HG03196 (cell line): ENCODE results near the gene ALOX15.
"Not testable (repeated sequence)": the region's sequence is repeated elsewhere in the genome, so short reads cannot be mapped to it uniquely, and the experiment has no call there.

Experiments
- ATAC-seq: cut with Tn5 transposase; IDR thresholded peaks from one replicate; pipeline ENCODE4 v1.9.1; 2021; ENCODE audit not compliant: unreplicated experiment

The ALOX15 gene

GRCh38 chr17:4641297-4642195 lies at the start of gene ALOX15:
TSS of gene ALOX15 (minus strand) at chr17:4641678. CDS start at chr17:4641651, 27 bp downstream.
- no peak for ATAC-seq

DNA sequence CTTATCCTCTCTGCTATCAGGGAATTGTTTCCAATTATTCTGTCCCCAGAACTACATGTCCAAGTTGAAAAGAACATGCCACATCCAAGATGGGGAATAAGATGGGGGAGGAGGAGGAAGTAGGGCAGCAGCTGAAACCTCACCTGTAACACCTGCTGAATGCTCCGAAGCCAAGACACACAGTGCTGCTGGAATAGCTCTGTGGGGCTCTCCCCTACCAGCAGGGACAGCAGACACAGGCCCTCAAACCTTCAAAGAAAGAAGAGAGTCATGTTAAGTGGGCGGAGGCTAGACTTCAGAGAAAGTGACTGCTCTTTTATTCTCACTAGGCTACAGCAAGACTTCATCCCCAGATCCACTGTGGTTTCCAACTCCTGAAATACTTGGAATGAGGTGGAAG lies 49.3 kb upstream of the ALOX15 start:
- ATAC-seq, result no peak

- ATAC-seq, result not testable (repeated sequence)
These were observed 48.4 kb upstream of the ALOX15 start for GRCh38 chr17:4689872-4690271.

- ATAC-seq, result not testable (repeated sequence)
These were observed 42.3 kb upstream of the ALOX15 start for GRCh38 chr17:4683739-4684138.

DNA sequence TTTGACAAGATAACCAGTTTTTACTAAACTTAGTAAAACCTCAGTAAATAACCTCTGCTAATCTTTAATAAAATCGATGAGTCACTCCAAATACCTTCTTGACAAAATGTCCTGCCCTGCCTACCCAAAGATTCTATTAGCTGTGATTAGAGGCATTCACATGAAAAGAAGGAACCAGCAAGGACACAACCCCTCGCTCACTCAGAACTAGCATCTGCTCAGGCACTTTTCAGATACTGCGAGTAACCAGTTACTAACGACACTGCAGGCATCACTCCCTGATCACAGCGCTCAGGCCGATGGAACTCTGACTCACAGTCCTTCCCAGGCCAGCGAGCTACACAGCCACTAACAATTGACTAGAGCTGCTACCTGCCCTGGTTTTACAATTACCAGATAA lies 38.2 kb upstream of the ALOX15 start:
- no peak for ATAC-seq

- no peak for ATAC-seq
These were observed 37.1 kb upstream of the ALOX15 start for GRCh38 chr17:4678448-4679026.

- no peak for ATAC-seq
These were observed 35.3 kb upstream of the ALOX15 start for GRCh38 chr17:4676791-4677190.

- ATAC-seq, result no peak
These were observed 34.3 kb upstream of the ALOX15 start for GRCh38 chr17:4675791-4676190.

- no peak for ATAC-seq
These were observed 33.2 kb upstream of the ALOX15 start for GRCh38 chr17:4674685-4674998.

GRCh38 chr17:4673986-4674684 lies 32.7 kb upstream of the ALOX15 start:
- no peak for ATAC-seq

GRCh38 chr17:4673169-4673568 lies 31.7 kb upstream of the ALOX15 start:
- ATAC-seq, result no peak

- ATAC-seq, result no peak
These were observed 31.3 kb upstream of the ALOX15 start for GRCh38 chr17:4672751-4673150.

GRCh38 chr17:4672055-4672630 lies 30.7 kb upstream of the ALOX15 start:
- no peak for ATAC-seq

DNA sequence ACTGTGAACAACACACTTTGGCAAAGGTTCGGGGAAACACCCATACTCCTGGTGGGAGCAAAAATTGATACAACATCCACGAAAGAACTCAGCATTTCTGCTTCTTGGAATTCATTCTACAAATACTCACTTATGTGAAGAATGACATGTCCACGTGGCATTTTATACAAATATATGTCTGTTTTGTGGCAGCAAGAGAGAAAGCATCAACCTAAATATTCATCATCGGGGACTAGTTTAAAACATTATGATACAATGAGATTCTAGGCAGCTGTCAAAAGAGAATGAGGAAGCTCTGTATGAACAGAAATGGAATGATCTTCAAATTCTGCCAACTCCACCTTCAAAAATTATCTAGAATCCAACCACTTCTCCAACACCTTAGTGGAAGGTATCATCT lies 25.7 kb upstream of the ALOX15 start:
- ATAC-seq, result no peak

GRCh38 chr17:4666296-4666695 lies 24.8 kb upstream of the ALOX15 start:
- no peak for ATAC-seq

- no peak for ATAC-seq
These were observed 23.5 kb upstream of the ALOX15 start for GRCh38 chr17:4665027-4665426.

- no peak for ATAC-seq
These were observed 22.8 kb upstream of the ALOX15 start for GRCh38 chr17:4664230-4664629.

- no peak for ATAC-seq
These were observed 22.2 kb upstream of the ALOX15 start for GRCh38 chr17:4663711-4664110.

DNA sequence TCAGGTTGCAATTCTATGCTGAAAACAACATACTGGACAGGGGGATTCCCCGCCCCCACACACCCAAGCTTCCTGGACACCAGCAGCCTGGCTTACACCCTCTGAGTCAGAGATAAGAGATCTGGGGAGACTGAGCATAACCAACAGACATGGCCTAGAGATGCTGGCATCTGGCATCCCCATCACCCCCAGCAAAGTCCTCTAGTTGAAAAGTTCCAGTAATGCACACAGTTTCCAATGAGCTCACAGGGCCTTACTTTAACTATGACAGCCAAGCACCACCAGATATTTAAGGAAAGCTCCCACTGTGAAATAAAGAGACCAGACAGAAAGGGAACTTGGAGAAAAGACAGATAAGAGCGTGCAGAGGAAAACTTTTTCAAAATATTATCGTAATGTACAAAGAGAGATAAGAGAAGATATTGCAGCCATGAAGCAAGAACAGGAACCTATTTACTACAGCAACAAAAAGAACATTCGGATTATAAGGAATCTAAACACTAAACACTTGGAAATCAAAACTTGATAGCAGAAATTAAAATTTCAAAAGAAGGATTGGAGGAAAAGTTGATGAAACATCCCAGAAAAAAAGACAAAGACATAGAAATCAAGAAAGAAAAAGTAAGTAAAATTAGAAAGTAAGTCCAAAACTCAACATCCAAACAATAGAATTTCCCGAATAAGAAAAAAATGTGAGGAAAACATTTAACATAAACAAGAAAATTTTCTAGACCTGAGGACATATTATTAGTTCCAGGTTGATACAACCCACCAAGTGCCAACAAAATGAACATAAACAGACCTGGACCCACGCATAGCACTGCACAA lies 17.2 kb upstream of the ALOX15 start:
- ATAC-seq, result no peak

GRCh38 chr17:4657678-4658077 lies 16.2 kb upstream of the ALOX15 start:
- no peak for ATAC-seq

DNA sequence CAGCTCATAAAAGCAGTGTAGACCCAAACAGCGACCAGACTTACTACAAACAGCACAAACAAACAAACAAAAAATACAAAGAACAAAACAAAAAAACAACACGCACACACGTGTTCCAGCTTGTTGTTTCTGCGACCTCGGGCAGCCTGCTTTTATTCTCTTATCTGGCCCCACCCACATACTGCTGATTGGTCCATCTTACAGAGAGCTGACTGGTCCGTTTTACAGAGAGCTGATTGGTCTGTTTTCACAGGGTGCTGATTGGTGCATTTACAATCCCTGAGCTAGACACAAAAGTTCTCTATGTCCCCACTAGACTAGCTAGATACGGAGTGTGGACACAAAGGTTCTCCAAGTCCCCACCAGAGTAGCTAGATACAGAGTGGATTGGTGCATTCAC lies 14.5 kb upstream of the ALOX15 start:
- ATAC-seq, result not testable (repeated sequence)
